ENCODE results near the gene ZNF541. TPM values are rescaled to one million over a fixed set of nuclear protein-coding genes. Genes with fewer than 3 reads are reported as not detected.

The ZNF541 gene
- total and polyA plus RNA-seq, 10 of the 15 experiments (the other 5 are each of a cell fraction or from before 2014, with no cell fraction given), result 0.03 to 0.12 (median 0.07) TPM; not detected in 4

GRCh38 chr19:47614021-47614295, 41.0 kb upstream of the ZNF541 start:
- no peak for DNase-seq (ENCODE audit: low read depth, low spot score)
- TF ChIP-seq E2F4 (IDR thresholded peaks at IDR 0.05; ENCODE audit: low read depth, low read length) (no peak), CEBPB (IDR thresholded peaks at IDR 0.05; ENCODE audit: borderline replicate concordance in 1 of 2, low read depth in 2 of 2, low read length in 2 of 2) (no peak), RELA (IDR thresholded peaks at IDR 0.05; ENCODE audit: borderline replicate concordance, partially characterized antibody) (no peak), DPF2 (IDR thresholded peaks at IDR 0.05) (no peak)
- FAIRE-seq, result no peak
- SMC1A ChIA-PET (ENCODE audit: uncharacterized antibody, unreplicated experiment), result no interaction called here
- CTCF ChIA-PET, result interaction anchor here (1.3 kb wide), 1 partner anchor 84 kb away, joined by 4 read pairs; no protein-coding TSS in a partner anchor
- no peak overlapping the region for H3K27ac ChIP-seq (ENCODE audit: control insufficient read depth, insufficient read depth)
- H3K27me3 ChIP-seq (replicated peaks in 1 of 2; ENCODE audit: control insufficient read depth in 2 of 2, insufficient read depth in 2 of 2, low read length in 1 of 2), result no peaks in the 10 kb centered on the region
- H3K36me3 ChIP-seq (ENCODE audit: control insufficient read depth in 2 of 2, insufficient read depth in 2 of 2, low read length in 1 of 2), result no peaks in the 10 kb centered on the region
- no peak overlapping the region for H3K4me3 ChIP-seq
- BruUV-seq (replicated peaks), result no TSS peak
- peaks cover 66% of the 10 kb centered on the region for H3K79me2 ChIP-seq (ENCODE audit: control insufficient read depth, insufficient read depth, low read length)
- WGBS (ENCODE audit: insufficient coverage, insufficient replicate concordance, low lambda C conversion rate, missing lambda C conversion rate), result 98% methylated on average over 3 of the region's 3 CpGs
- POLR2A ChIA-PET, result no interaction called here
- no peak overlapping the region for H2AFZ ChIP-seq (ENCODE audit: control insufficient read depth, low read depth, low read length)
- no peak overlapping the region for H3K4me2 ChIP-seq (ENCODE audit: control insufficient read depth, insufficient read depth)
- RAD21 ChIA-PET (ENCODE audit: unreplicated experiment), result no interaction called here
- peaks cover 20% of the 10 kb centered on the region for H3K4me1 ChIP-seq (ENCODE audit: control insufficient read depth, insufficient read depth, low read length)
- no peak overlapping the region for H3K9ac ChIP-seq (ENCODE audit: control insufficient read depth, insufficient read depth, low read length)
- no peak for ATAC-seq
- no peaks in the 10 kb centered on the region; the same call in 2 of the 3 replicates for H3K9me3 ChIP-seq (replicated peaks; ENCODE audit: control insufficient read depth, insufficient read depth, low read length)
- intact Hi-C loops (cut with micrococcal nuclease; ENCODE audit: unreplicated experiment) (no loop called here), in situ Hi-C loops (cut with MboI) (no loop called here)
- peaks cover 7% of the 10 kb centered on the region for H4K20me1 ChIP-seq (ENCODE audit: control insufficient read depth, insufficient read depth)

- Histone ChIP-seq H3K9ac (ENCODE audit: control insufficient read depth, insufficient read depth, low read length) (no peak overlapping the region), H4K20me1 (ENCODE audit: control insufficient read depth, insufficient read depth) (peaks cover 7% of the 10 kb centered on the region), H3K27ac (ENCODE audit: control insufficient read depth, insufficient read depth) (no peak overlapping the region), H2AFZ (ENCODE audit: control insufficient read depth, low read depth, low read length) (no peak overlapping the region), H3K4me3 (no peak overlapping the region), H3K27me3 (replicated peaks in 1 of 2; ENCODE audit: control insufficient read depth in 2 of 2, insufficient read depth in 2 of 2, low read length in 1 of 2) (no peaks in the 10 kb centered on the region), H3K4me2 (ENCODE audit: control insufficient read depth, insufficient read depth) (0 out of 2 replicates have a peak overlapping the region, but pooled peaks have one; percentile 1), H3K36me3 (ENCODE audit: control insufficient read depth in 2 of 2, insufficient read depth in 2 of 2, low read length in 1 of 2) (no peaks in the 10 kb centered on the region), H3K9me3 (replicated peaks; ENCODE audit: control insufficient read depth, insufficient read depth, low read length) (no peaks in the 10 kb centered on the region; the same call in 2 of the 3 replicates), H3K4me1 (ENCODE audit: control insufficient read depth, insufficient read depth, low read length) (peaks cover 20% of the 10 kb centered on the region), H3K79me2 (ENCODE audit: control insufficient read depth, insufficient read depth, low read length) (peaks cover 65% of the 10 kb centered on the region)
- ATAC-seq (no peak), FAIRE-seq (no peak), DNase-seq (ENCODE audit: low read depth, low spot score) (no peak)
- intact Hi-C loops (cut with micrococcal nuclease; ENCODE audit: unreplicated experiment) (no loop called here), in situ Hi-C loops (cut with MboI) (no loop called here)
- 77% methylated on average over 14 of the region's 14 CpGs for WGBS (ENCODE audit: insufficient coverage, insufficient replicate concordance, low lambda C conversion rate, missing lambda C conversion rate)
- no TSS peak for BruUV-seq (replicated peaks)
- ChIA-PET RAD21 (ENCODE audit: unreplicated experiment) (no interaction called here), POLR2A (no interaction called here), SMC1A (ENCODE audit: uncharacterized antibody, unreplicated experiment) (no interaction called here), CTCF (interaction anchor here (0.6 to 1.3 kb wide), 3 partner anchors 85 to 418 kb away, joined by 3 to 5 read pairs (median 4); no protein-coding TSS in a partner anchor)
- TF ChIP-seq NKRF (conservative IDR thresholded peaks at IDR 0.05) (no peak), CREM (IDR thresholded peaks at IDR 0.05; ENCODE audit: low read depth) (no peak), SMARCA5 (IDR thresholded peaks at IDR 0.05) (no peak), KDM1A (IDR thresholded peaks at IDR 0.05; ENCODE audit: borderline replicate concordance) (no peak), NBN (IDR thresholded peaks at IDR 0.05) (no peak), POLR2A (IDR thresholded peaks at IDR 0.05; ENCODE audit: low read depth, low read length) (no peak), YY1 (IDR thresholded peaks at IDR 0.05; ENCODE audit: low read depth, low read length) (no peak), RFX5 (IDR thresholded peaks at IDR 0.05; ENCODE audit: low read depth, low read length) (no peak), ZNF217 (IDR thresholded peaks at IDR 0.05) (no peak), JUNB (IDR thresholded peaks at IDR 0.05) (no peak), MYB (IDR thresholded peaks at IDR 0.05; ENCODE audit: borderline replicate concordance, low read depth, low read length) (no peak), IRF4 (IDR thresholded peaks at IDR 0.05; ENCODE audit: low read depth, low read length) (no peak), MEF2A (IDR thresholded peaks at IDR 0.05; ENCODE audit: insufficient read depth, low read depth, low read length) (no peak)
Observed at GRCh38 chr19:47613165-47614020, 40.4 kb upstream of the ZNF541 start.
